AG08395 (cell line): ENCODE results near the gene HSPB6.
"Not testable (repeated sequence)": the region's sequence is repeated elsewhere in the genome, so short reads cannot be mapped to it uniquely, and the experiment has no call there.

Source experiments
- DNase-seq: peaks from one replicate; pipeline ENCODE4 v3.0.0; 2012; ENCODE audit warnings: mixed read lengths, low spot score

The HSPB6 gene

DNA sequence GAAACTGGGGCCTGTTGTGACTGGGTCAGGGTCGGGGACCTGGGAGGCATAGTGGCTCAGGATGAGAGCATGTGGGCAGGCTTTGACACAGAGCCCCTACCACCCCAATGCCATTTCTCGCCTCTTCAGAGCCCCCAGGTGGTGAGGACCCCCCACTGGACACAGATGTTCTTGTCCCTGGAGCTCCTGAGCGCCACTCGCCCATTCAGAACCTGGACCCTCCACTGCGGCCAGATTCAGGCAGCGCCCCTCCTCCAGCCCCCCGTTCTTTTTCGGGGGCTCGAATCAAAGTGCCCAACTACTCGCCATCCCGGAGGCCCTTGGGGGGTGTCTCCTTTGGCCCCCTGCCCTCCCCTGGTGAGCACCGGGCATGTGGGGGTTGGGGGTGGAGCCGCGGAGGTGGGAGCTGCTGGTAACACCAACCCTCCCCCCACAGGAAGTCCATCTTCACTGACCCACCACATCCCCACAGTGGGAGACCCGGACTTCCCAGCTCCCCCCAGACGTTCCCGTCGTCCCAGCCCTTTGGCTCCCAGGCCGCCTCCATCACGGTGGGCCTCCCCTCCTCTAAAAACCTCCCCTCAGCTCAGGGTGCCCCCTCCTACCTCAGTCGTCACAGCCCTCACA is 24.9 kb downstream of the HSPB6 start:
- no peak for DNase-seq

DNA sequence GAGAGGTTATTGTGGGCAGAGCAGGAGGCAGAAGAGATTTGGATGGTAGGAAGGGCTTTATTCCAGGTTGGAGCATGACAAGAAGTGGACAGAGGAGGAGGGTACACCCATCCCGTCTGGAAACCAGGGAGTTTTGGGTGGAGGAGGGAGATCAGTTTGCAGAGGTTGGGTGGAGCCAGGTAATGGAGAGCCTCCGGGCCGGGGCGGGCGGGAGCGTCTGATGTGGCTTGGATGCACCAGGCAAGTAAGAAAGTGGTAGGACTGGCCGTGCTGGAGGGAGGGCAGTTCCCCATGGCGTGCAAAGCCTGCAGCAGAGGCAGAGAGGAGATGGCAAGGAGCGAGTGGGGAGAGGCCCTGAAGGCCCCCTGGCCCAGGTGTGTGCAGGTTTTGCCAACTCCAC is 25.5 kb downstream of the HSPB6 start:
- DNase-seq: no peak

- no peak for DNase-seq
These were observed 26.5 kb downstream of the HSPB6 start for GRCh38 chr19:35730326-35730725.

GRCh38 chr19:35729763-35730162 is 27.1 kb downstream of the HSPB6 start:
- no peak for DNase-seq

DNA sequence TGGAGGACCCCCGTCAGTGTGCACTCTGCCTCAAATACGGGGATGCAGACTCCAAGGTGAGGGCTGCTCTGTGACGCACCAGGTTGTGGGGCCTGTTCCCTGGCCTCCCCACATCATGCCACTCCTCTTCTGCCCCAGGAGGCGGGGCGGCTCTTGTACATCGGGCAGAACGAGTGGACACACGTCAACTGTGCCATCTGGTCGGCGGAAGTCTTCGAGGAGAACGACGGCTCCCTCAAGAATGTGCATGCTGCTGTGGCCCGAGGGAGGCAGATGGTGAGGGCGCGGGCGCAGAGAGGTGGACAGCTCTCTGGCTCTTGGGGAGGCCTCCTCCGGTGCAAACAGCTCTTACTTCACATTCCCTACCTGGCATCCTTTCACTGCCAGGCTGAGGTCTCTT is 27.8 kb downstream of the HSPB6 start:
- DNase-seq: no peak

DNA sequence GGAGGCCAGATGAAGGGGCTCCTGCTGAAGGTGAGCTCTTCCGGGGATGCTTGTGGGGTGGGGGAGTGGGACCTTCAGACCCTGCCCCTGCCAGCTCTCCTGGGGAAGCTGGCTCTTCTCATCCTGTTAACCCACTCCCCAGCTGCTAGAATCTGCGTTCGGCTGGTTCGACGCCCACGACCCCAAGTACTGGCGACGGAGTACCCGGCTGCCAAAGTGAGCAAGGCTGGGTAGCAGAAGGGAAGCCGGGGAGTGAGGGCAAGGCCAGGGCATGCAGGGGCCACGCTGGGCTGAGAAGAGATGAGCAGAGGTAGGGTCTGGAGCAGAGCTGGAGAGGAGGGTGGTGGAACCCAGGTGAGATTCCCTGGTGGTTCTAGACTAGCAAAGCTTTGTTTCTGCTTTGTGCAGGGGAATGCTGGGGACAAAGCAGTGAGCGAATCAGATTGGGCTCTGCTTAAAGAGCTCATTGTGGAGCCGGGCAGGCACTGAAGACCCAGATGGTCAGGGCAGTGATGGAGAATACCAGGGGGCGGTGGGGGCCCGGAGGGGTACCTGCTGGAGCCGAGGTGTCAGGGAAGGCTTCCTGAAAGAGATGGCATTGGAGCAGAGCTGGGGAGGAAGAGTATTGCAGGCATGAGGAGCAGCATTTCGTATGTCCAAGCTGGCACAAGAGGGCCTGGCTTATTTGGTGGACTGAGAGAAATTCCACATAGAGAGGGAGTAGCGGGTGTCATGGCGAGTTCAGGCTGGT is 28.7 kb downstream of the HSPB6 start:
- no peak for DNase-seq

- no peak for DNase-seq
These were observed 29.5 kb downstream of the HSPB6 start for GRCh38 chr19:35727053-35727955.

DNA sequence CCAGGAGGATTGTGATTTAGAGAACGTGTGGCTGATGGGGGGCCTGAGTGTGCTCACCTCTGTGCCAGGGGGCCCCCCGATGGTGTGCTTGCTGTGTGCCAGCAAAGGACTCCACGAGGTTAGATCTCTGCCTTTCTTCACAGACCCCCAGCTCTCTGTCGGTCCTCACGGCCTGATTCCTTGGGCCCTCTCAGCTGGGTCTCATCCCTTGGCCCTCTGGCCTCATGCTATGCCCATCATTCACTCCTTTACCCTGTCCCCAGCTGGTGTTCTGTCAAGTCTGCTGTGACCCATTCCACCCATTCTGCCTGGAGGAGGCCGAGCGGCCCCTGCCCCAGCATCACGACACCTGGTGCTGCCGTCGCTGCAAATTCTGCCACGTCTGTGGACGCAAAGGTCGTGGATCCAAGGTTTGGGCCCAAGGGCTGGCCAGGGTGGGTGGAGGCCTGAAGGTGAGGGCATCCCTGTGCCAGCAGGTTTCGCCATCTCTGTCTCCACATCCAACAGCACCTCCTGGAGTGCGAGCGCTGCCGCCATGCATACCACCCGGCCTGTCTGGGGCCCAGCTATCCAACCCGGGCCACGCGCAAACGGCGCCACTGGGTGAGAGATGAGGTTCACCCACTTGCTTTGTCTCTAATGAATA is 31.5 kb downstream of the HSPB6 start:
- no peak for DNase-seq

DNA sequence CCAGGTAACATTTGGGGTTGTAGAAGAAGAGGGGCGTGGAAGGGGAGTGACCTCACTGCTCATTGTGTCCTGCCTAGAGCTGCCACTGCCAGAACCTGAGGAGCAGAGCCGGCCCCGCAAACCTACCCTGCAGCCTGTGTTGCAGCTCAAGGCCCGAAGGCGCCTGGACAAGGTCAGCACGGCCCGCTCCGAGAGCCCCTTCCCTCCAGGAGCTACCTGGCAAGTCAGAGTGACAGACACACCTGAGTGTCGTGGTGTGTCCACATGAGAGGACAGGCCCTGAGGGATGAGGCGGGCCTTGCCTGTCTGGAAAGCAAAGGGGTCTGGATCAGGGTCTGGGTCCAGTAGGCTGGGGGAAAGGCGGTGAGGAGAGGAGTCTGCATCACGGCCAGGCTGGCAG is 32.3 kb downstream of the HSPB6 start:
- no peak for DNase-seq

DNA sequence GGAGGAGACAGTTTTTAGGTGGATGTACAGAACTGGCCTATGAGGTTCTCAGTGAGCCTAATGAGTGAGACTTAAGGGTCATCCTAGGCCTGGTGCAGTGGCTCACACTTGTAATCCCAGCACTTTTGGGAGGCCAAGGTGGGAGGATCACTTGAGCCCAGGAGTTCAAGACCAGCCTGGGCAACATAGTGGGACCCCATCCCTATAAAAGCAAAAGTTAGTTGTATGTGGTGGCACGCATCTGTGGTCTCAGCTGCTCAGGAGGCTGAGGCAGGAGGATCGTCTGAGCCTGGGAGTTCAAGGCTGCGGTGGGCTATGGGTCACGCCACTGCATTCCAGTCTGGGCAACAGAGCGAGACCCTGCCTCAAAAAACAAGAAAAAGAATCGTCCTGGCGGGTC is 32.7 kb downstream of the HSPB6 start:
- not testable (repeated sequence) for DNase-seq

DNA sequence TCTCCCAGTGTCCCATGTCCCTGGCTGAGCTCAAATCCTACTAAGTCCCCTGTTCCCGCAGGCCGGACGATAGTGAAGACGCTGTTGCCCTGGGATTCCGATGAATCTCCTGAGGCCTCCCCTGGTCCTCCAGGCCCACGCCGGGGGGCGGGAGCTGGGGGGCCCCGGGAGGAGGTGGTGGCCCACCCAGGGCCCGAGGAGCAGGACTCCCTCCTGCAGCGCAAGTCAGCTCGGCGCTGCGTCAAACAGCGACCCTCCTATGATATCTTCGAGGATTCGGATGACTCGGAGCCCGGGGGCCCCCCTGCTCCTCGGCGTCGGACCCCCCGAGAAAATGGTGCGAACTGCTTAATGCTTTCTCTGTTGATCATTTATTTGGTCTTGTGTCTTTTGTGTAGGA is 33.2 kb downstream of the HSPB6 start:
- no peak for DNase-seq

DNA sequence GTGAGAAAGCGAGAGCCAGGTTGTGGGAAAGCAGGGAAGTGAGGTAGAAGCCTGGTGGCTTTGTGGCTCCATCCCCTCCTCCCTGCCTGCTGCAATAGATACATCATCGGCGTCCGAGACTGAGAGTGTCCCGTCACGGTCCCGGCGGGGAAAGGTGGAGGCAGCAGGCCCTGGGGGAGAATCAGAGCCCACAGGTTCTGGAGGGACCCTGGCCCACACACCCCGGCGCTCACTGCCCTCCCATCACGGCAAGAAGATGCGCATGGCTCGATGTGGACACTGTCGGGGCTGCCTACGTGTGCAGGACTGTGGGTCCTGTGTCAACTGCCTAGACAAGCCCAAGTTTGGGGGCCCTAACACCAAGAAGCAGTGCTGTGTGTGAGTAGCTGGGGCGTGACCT is 33.9 kb downstream of the HSPB6 start:
- no peak for DNase-seq

GRCh38 chr19:35722461-35722860 is 34.4 kb downstream of the HSPB6 start:
- no peak for DNase-seq

DNA sequence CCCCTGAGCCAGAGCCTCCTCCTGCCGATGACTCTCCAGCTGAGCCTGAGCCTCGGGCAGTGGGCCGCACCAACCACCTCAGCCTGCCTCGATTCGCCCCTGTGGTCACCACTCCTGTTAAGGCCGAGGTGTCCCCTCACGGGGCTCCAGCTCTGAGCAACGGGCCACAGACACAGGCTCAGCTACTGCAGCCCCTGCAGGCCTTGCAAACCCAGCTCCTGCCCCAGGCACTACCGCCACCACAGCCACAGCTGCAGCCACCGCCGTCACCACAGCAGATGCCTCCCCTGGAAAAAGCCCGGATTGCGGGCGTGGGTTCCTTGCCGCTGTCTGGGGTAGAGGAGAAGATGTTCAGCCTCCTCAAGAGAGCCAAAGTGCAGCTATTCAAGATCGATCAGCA is 35.5 kb downstream of the HSPB6 start:
- no peak for DNase-seq

GRCh38 chr19:35720648-35721047 is 36.2 kb downstream of the HSPB6 start:
- no peak for DNase-seq

DNA sequence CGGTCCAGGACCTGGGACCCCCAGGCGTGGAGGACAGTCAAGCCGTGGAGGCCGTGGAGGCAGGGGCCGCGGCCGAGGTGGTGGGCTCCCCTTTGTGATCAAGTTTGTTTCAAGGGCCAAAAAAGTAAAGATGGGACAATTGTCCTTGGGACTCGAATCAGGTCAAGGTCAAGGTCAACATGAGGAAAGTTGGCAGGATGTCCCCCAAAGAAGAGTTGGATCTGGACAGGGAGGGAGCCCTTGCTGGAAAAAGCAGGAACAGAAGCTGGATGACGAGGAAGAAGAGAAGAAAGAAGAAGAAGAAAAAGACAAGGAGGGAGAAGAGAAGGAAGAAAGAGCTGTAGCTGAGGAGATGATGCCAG is 36.7 kb downstream of the HSPB6 start:
- DNase-seq: no peak

DNA sequence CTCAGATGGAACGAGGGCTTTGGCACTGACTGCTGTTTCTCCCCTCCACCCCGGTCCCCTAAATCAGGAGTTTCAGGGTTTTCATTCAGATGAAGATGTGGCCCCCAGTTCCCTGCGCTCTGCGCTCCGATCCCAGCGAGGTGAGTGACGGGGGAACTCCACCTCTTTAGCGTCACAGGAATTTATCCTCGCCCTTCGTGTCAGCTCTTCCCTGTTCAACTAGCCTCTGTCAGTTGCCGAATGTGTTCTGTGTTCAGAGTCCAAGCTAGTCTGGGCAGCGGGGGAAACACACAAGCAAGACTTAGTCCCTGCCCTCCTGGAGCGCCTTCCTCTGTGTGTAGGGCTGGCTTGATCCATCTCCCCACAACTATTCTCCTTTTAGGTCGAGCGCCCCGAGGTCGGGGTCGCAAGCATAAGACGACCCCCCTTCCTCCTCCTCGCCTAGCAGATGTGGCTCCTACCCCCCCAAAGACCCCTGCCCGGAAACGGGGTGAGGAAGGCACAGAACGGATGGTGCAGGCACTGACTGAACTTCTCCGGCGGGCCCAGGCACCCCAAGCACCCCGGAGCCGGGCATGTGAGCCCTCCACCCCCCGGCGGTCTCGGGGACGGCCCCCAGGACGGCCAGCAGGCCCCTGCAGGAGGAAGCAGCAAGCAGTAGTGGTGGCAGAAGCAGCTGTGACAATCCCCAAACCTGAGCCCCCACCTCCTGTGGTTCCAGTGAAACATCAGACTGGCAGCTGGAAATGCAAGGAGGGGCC is 37.2 kb downstream of the HSPB6 start:
- DNase-seq: no peak

- peak; percentile 33 for DNase-seq
These were observed 38.3 kb downstream of the HSPB6 start for GRCh38 chr19:35718345-35719041.

DNA sequence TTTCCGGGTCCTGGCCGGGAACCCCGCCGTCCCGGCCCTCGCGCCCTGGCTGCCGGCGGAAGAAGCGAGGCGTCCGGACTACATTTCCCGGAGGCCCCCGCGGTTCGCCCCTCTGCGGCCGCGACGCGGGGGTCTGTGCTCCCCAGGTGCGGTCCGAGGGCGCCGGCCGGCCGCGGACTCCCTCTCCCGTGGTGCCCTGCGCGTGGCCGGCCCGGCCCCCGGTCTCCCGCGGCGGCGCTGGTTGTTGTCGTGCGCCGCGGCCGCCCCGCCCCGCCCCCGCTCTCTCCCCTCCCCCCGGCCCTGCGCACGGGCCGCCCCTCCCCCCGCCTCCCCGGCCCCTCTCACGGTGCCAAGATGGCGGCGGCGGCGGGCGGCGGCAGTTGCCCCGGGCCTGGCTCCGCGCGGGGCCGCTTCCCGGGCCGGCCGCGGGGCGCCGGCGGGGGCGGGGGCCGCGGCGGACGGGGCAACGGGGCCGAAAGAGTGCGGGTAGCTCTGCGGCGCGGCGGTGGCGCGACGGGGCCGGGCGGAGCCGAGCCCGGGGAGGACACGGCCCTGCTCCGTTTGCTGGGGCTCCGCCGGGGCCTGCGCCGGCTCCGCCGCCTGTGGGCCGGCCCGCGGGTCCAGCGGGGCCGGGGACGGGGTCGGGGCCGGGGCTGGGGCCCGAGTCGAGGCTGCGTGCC is 39.0 kb downstream of the HSPB6 start, which contains the start of gene KMT2B:
TSS of gene KMT2B (plus strand) at position 339 of the 680 bp plus-strand sequence. CDS start at position 355, 16 bp downstream.
- DNase-seq: peak; percentile 97
